ENCODE data around the gene SLC1A1.

SLC1A1 gene

GRCh38 chr9:4622016-4622415, 131.7 kb downstream of the SLC1A1 start:
- DNase-seq: no peak

- DNase-seq: no peak
Observed at GRCh38 chr9:4630836-4631235, 140.6 kb downstream of the SLC1A1 start.

All from hematopoietic multipotent progenitor cell treated with erythropoietin and hydrocortisone succinate and interleukin-3 and kit ligand, for 6 days (in vitro differentiated cells).